SK-N-SH treated with all-trans-retinoic acid at 6 μM for 48 hours (cell line): ENCODE data around the gene SON.

ENCODE experiments used
- BACH2 ChIP-seq: fragments of 250-450 bp; sonication (Bioruptor Pico); IDR thresholded peaks from 2 replicates; pipeline ENCODE4 v1.9.0; 2021; ENCODE audit warnings: mild to moderate bottlenecking, borderline replicate concordance
- GLIS3 ChIP-seq: fragments of 250-450 bp; sonication (Bioruptor Pico); IDR thresholded peaks from 2 replicates; pipeline ENCODE4 v1.5.0; 2020; ENCODE audit warnings: mild to moderate bottlenecking, moderate library complexity
- PATZ1 ChIP-seq: fragments of 250-450 bp; sonication (Bioruptor Pico); IDR thresholded peaks from 2 replicates; pipeline ENCODE4 v1.8.0; 2020; ENCODE audit warnings: mild to moderate bottlenecking, moderate library complexity, borderline replicate concordance
- POU6F1 ChIP-seq: fragments of 250-450 bp; sonication (Bioruptor Pico); IDR thresholded peaks from 2 replicates; pipeline ENCODE4 v1.8.0; 2021; ENCODE audit warnings: low read depth, mild to moderate bottlenecking, moderate library complexity, borderline replicate concordance
- RARB ChIP-seq: fragments of 250-450 bp; sonication (Bioruptor Pico); IDR thresholded peaks from 2 replicates; pipeline ENCODE4 v1.8.0; 2021; ENCODE audit warnings: mild to moderate bottlenecking, moderate library complexity
- ZNF565 ChIP-seq: fragments of 450-650 bp; formaldehyde crosslinking; conservative IDR thresholded peaks from 2 replicates; pipeline ENCODE4 v1.5.0; 2020; ENCODE audit warnings: low read depth, mild to moderate bottlenecking, moderate library complexity

- TF ChIP-seq BACH2 (no peak), RARB (CRISPR knock-in tag) (no peak), POU6F1 (CRISPR knock-in tag) (no peak), PATZ1 (no peak), ZNF565 (CRISPR knock-in tag) (no peak), GLIS3 (CRISPR knock-in tag) (no peak)
These were observed 18.5 kb downstream of the SON start for GRCh38 chr21:33561373-33561772.
